OCI-LY3 (cell line): ENCODE measurements around the gene STPG3.

Experiments
- EZH2phosphoT487 ChIP-seq: fragments of 200-600 bp; shearing (Covaris generic); IDR thresholded peaks from 2 replicates; pipeline ENCODE4 v1.6.1; 2018; ENCODE audit warnings: antibody characterized with exemption, mixed run types, low read depth
- TF ChIP-seq, protein P1 (sequence below): fragments of 200-600, 300-600 bp; sonication (generic); IDR thresholded peaks from 2 replicates; pipeline ENCODE4 v1.5.1; 2014; ENCODE audit warnings: antibody characterized with exemption, low read length, low read depth

DNA sequence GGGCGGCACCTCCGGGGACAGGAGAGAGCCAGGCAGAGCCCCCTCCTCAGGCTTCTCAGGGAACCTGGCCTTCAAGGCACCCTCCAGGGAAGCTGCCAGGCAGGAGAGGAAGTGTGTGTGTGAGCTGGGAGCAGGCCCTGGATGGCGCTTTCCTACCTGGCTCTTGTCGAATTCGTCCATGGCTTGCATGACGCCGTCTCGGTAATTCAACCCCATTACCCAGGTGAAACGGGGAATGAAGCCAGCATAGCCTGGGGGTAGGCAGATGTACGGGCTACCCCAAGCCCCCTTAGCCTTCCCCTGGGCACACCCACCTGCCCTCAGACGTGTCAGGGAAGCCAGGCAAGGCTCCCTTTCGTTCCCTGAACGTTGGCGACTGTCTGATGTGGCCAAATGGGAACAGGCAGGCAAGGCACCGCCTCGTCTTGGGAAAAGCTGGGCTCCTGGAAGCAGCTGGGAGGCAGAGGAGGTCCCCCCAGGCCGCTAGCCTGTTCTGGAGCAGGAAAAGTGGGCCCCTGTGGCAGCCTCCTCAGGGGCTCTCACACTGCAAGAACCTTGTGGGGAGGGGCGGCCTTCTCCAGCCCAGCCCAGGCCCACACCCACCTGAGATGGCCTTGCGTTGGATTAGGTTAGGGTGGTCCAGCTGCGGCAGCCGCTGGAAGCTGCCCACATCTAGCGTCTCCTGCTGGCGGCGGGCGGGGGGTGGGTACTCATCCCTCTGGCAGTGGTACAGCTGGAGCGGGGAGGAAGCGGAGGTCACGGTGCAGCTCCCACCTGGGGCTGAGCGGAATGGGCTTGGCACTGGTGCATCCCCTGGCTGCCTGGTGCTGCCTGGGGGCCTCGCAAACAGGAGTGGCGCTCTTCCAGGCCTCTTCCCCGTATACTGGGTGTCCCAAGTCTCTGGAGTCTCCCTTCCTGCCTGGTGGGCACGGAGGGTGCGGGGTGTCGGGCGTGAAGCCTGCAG lies 6.3 kb upstream of the STPG3 start:
- TF ChIP-seq, protein P1, sequence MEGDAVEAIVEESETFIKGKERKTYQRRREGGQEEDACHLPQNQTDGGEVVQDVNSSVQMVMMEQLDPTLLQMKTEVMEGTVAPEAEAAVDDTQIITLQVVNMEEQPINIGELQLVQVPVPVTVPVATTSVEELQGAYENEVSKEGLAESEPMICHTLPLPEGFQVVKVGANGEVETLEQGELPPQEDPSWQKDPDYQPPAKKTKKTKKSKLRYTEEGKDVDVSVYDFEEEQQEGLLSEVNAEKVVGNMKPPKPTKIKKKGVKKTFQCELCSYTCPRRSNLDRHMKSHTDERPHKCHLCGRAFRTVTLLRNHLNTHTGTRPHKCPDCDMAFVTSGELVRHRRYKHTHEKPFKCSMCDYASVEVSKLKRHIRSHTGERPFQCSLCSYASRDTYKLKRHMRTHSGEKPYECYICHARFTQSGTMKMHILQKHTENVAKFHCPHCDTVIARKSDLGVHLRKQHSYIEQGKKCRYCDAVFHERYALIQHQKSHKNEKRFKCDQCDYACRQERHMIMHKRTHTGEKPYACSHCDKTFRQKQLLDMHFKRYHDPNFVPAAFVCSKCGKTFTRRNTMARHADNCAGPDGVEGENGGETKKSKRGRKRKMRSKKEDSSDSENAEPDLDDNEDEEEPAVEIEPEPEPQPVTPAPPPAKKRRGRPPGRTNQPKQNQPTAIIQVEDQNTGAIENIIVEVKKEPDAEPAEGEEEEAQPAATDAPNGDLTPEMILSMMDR = no peak
- no peak for TF ChIP-seq EZH2phosphoT487
